Neural progenitor cell (in vitro differentiated cells): Measurements from ENCODE around the gene FBN2. TPM values are rescaled to one million over a fixed set of nuclear protein-coding genes. Genes with fewer than 3 reads are reported as not detected.
A peak's percentile ranks its signal among the peaks of the same experiment; 100 is the strongest.

Source experiments
- DNase-seq: peaks from one replicate; pipeline ENCODE4 v3.0.0-alpha.2; 2016; ENCODE audit warnings: low spot score
- H2AFZ ChIP-seq: fragments of 200-600 bp; sonication (generic); replicated peaks from 2 replicates; pipeline ENCODE4 v1.6.1; 2016; ENCODE audit warnings: antibody characterized with exemption
- H3F3A ChIP-seq: fragments of 200-600 bp; sonication (generic); 2 replicates; pipeline ENCODE4 v1.6.1; 2016; ENCODE audit warnings: antibody characterized with exemption, low read depth
- H3K27ac ChIP-seq: fragments of 200-600 bp; sonication (generic); 2 replicates; pipeline ENCODE4 v1.5.1; 2016; ENCODE audit warnings: mild to moderate bottlenecking
- H3K27me3 ChIP-seq: fragments of 200-600 bp; sonication (generic); 2 replicates; pipeline ENCODE4 v1.6.1; 2016; ENCODE audit warnings: mild to moderate bottlenecking, moderate library complexity
- H3K36me3 ChIP-seq: fragments of 200-600 bp; sonication (generic); 2 replicates; pipeline ENCODE4 v1.5.1; 2016
- H3K4me1 ChIP-seq: fragments of 200-600 bp; sonication (generic); 2 replicates; pipeline ENCODE4 v1.6.1; 2016; ENCODE audit warnings: mixed run types
- H3K4me2 ChIP-seq: fragments of 200-600 bp; sonication (generic); 2 replicates; pipeline ENCODE4 v1.6.1; 2016
- H3K4me3 ChIP-seq: fragments of 200-600 bp; sonication (generic); 2 replicates; pipeline ENCODE4 v1.5.1; 2016
- H3K79me2 ChIP-seq: fragments of 200-600 bp; sonication (generic); 2 replicates; pipeline ENCODE4 v1.6.1; 2016; ENCODE audit warnings: low read depth
- H3K9ac ChIP-seq: fragments of 200-600 bp; sonication (generic); 2 replicates; pipeline ENCODE4 v1.6.1; 2016
- H3K9me3 ChIP-seq: fragments of 200-600 bp; sonication (generic); 2 replicates; pipeline ENCODE4 v1.5.1; 2016; ENCODE audit warnings: low read depth
- H4K20me1 ChIP-seq: fragments of 200-600 bp; sonication (generic); 2 replicates; pipeline ENCODE4 v1.6.1; 2016; ENCODE audit warnings: low read depth
- H3K27ac Mint-ChIP-seq: 3 replicates; pipeline ENCODE4 v1.8.0; 2021; ENCODE audit warnings: mixed read lengths
- H3K27me3 Mint-ChIP-seq: 2 replicates; pipeline ENCODE4 v1.8.0; 2022; ENCODE audit warnings: low read depth, mild to moderate bottlenecking, inconsistent platforms, moderate library complexity, mixed read lengths; ENCODE audit not compliant: insufficient read depth
- H3K36me3 Mint-ChIP-seq: 3 replicates; pipeline ENCODE4 v1.8.0; 2021; ENCODE audit warnings: mixed read lengths
- H3K4me1 Mint-ChIP-seq: 3 replicates; pipeline ENCODE4 v1.8.0; 2021; ENCODE audit warnings: mixed read lengths
- H3K4me3 Mint-ChIP-seq: 3 replicates; pipeline ENCODE4 v1.8.0; 2021; ENCODE audit warnings: mild to moderate bottlenecking, moderate library complexity, mixed read lengths
- H3K9me3 Mint-ChIP-seq: 3 replicates; pipeline ENCODE4 v1.8.0; 2020; ENCODE audit warnings: mixed read lengths
- EZH2 ChIP-seq: fragments of 200-600 bp; sonication (generic); IDR thresholded peaks from 2 replicates; pipeline ENCODE4 v1.6.1; 2017; ENCODE audit warnings: antibody characterized with exemption, mild to moderate bottlenecking, moderate library complexity
- EZH2phosphoT487 ChIP-seq: fragments of 200-600 bp; sonication (generic); IDR thresholded peaks from 2 replicates; pipeline ENCODE4 v1.6.1; 2017; ENCODE audit warnings: antibody characterized with exemption
- total RNA-seq: library from RNA; depleted of rRNA; stranded (reverse); fragments of >200 nt; gene quantifications from 2 replicates; pipeline ENCODE4 v1.2.3, GENCODE V29; 2015; ENCODE audit warnings: low replicate concordance
- TF ChIP-seq, protein P1 (sequence below): fragments of 200-600 bp; sonication (generic); IDR thresholded peaks from 2 replicates; pipeline ENCODE4 v1.5.1; 2017; ENCODE audit warnings: antibody characterized with exemption, mild to moderate bottlenecking

The FBN2 gene
- total RNA-seq, 1 donor from 2014 or later, result 88.1 TPM

- no peaks in the 10 kb centered on the region for H3K9me3 Mint-ChIP-seq
- no peak for DNase-seq
- Histone ChIP-seq H3K4me2 (no peak overlapping the region), H3K4me1 (peaks cover 14% of the 10 kb centered on the region), H3K79me2 (peaks cover 35% of the 10 kb centered on the region), H3K27me3 (peaks cover 24% of the 10 kb centered on the region), H3K27ac (no peak overlapping the region), H3K4me3 (no peak overlapping the region), H3F3A (peaks cover 34% of the 10 kb centered on the region), H4K20me1 (peaks cover 25% of the 10 kb centered on the region), H3K9ac (no peak overlapping the region), H2AFZ (no peak overlapping the region), H3K36me3 (no peaks in the 10 kb centered on the region), H3K9me3 (no peaks in the 10 kb centered on the region)
- H3K36me3 Mint-ChIP-seq, result peaks cover 14% of the 10 kb centered on the region
- peaks cover 24% of the 10 kb centered on the region for H3K4me1 Mint-ChIP-seq
- peaks cover 7% of the 10 kb centered on the region for H3K27me3 Mint-ChIP-seq
- H3K27ac Mint-ChIP-seq, result no peak overlapping the region
- peak overlapping the region; percentile 92 for H3K4me3 Mint-ChIP-seq
- no peak for TF ChIP-seq EZH2phosphoT487
- TF ChIP-seq EZH2, result no peak
- TF ChIP-seq, protein P1, sequence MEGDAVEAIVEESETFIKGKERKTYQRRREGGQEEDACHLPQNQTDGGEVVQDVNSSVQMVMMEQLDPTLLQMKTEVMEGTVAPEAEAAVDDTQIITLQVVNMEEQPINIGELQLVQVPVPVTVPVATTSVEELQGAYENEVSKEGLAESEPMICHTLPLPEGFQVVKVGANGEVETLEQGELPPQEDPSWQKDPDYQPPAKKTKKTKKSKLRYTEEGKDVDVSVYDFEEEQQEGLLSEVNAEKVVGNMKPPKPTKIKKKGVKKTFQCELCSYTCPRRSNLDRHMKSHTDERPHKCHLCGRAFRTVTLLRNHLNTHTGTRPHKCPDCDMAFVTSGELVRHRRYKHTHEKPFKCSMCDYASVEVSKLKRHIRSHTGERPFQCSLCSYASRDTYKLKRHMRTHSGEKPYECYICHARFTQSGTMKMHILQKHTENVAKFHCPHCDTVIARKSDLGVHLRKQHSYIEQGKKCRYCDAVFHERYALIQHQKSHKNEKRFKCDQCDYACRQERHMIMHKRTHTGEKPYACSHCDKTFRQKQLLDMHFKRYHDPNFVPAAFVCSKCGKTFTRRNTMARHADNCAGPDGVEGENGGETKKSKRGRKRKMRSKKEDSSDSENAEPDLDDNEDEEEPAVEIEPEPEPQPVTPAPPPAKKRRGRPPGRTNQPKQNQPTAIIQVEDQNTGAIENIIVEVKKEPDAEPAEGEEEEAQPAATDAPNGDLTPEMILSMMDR, result no peak
Measured at GRCh38 chr5:128534726-128535125, 3.3 kb downstream of the FBN2 start.

DNA sequence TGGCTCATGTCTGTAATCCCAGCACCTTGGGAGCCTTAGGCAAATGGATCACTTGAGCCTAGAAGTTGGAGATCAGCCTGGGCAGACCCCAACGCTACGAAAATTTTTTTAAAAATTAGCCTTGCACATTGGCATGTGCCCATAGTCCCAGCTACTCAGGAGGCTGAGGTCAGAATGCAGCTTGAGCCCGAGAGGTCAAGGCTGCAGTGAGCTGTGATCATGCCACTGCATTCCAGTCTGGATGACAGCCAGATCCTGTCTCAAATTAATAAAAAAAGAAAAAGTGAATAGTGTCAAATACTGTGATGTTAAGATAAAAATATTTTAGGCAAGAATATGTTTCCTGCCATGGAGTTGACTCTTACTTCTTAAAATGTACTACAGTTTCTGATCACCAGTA is 5.3 kb downstream of the FBN2 start:
- Histone ChIP-seq H2AFZ (no peak overlapping the region), H3K36me3 (peaks cover 3% of the 10 kb centered on the region), H3K4me3 (no peak overlapping the region), H3K9me3 (no peaks in the 10 kb centered on the region), H3K27ac (no peak overlapping the region), H3K27me3 (peaks cover 24% of the 10 kb centered on the region), H3K79me2 (peaks cover 35% of the 10 kb centered on the region), H3K4me1 (peaks cover 14% of the 10 kb centered on the region), H3F3A (peaks cover 18% of the 10 kb centered on the region), H3K9ac (no peak overlapping the region), H4K20me1 (peaks cover 25% of the 10 kb centered on the region), H3K4me2 (no peak overlapping the region)
- no peak for DNase-seq
- peaks cover 21% of the 10 kb centered on the region for H3K36me3 Mint-ChIP-seq
- no peak overlapping the region for H3K27ac Mint-ChIP-seq
- TF ChIP-seq, protein P1, result no peak
- no peak for TF ChIP-seq EZH2phosphoT487
- no peak for TF ChIP-seq EZH2
- H3K4me1 Mint-ChIP-seq, result peaks cover 22% of the 10 kb centered on the region
- no peaks in the 10 kb centered on the region for H3K9me3 Mint-ChIP-seq
- H3K27me3 Mint-ChIP-seq, result peaks cover 3% of the 10 kb centered on the region
- no peak overlapping the region for H3K4me3 Mint-ChIP-seq

- no peak overlapping the region for H3K27ac ChIP-seq
- TF ChIP-seq EZH2phosphoT487, result no peak
- TF ChIP-seq EZH2, result no peak
- TF ChIP-seq, protein P1, result no peak
- peaks cover 22% of the 10 kb centered on the region for H3K27me3 ChIP-seq
- peak; percentile 18 for DNase-seq
- peaks cover 29% of the 10 kb centered on the region for H3K79me2 ChIP-seq
- H3K36me3 ChIP-seq, result peaks cover 10% of the 10 kb centered on the region
- H3K4me3 ChIP-seq, result no peak overlapping the region
- peaks cover 12% of the 10 kb centered on the region for H3F3A ChIP-seq
- H3K27ac Mint-ChIP-seq, result no peak overlapping the region
- H4K20me1 ChIP-seq, result peaks cover 25% of the 10 kb centered on the region
- H3K36me3 Mint-ChIP-seq, result peaks cover 24% of the 10 kb centered on the region
- H3K9me3 ChIP-seq, result no peaks in the 10 kb centered on the region
- H3K27me3 Mint-ChIP-seq, result peaks cover 3% of the 10 kb centered on the region
- peaks cover 14% of the 10 kb centered on the region for H3K4me1 ChIP-seq
- H3K9ac ChIP-seq, result no peak overlapping the region
- peaks cover 22% of the 10 kb centered on the region for H3K4me1 Mint-ChIP-seq
- no peaks in the 10 kb centered on the region for H3K9me3 Mint-ChIP-seq
- H2AFZ ChIP-seq, result no peak overlapping the region
- H3K4me2 ChIP-seq, result no peak overlapping the region
- no peak overlapping the region for H3K4me3 Mint-ChIP-seq
Measured at GRCh38 chr5:128532127-128532526, 5.9 kb downstream of the FBN2 start.
